Pons (tissue), 1 donor: ENCODE results near the gene EGLN2.
A peak's percentile ranks its signal among the peaks of the same experiment; 100 is the strongest.
"Not testable (repeated sequence)": the region's sequence is repeated elsewhere in the genome, so short reads cannot be mapped to it uniquely, and the experiment has no call there.

ENCODE experiments used
- DNase-seq: peaks from one replicate; pipeline ENCODE4 v3.0.0-alpha.2; 2016; ENCODE audit warnings: low spot score

The EGLN2 gene

DNA sequence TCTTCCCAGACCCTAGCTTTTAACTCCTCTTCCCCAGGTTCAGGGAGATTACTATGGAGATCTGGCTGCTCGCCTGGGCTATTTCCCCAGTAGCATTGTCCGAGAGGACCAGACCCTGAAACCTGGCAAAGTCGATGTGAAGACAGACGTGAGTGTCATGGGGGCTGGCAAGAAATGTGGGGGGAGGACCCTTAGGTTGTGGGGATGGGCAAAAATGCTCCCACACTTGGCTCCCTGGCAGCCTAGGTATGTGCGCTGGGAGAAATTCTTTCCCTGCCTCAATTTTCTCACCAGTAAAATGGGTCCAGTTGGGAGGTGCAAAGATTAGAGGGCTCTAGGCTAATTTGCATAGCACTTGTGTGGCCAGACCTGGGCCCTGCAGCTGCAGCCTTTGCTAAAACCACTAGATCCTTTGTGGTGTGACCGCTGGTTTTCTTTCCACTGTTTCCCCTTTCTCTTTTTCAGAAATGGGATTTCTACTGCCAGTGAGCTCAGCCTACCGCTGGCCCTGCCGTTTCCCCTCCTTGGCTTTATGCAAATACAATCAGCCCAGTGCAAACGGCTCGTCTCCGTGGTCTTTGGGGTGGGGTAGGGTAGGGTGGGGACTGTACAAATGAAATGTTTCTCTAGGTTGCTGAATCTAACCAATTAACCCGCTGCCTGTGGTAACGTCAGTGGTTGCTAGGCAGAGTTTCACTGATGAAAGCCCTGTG is 21.9 kb upstream of the EGLN2 start:
- peak; percentile 99 for DNase-seq

DNA sequence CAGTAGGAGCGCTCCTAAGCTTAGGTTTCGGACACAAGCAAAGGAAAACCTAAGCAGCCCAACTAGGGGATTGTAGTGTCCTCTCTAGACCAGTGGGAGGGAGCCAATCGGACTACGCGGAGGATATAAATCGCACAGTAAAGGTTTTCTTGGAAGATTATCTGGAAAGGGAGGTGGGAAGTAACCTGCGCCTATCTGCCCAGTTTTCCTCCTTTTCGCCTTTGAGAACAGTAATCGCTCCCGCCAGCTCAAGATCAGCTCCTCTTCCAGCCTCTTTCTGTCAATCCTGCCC is 21.4 kb upstream of the EGLN2 start:
- no peak for DNase-seq

DNA sequence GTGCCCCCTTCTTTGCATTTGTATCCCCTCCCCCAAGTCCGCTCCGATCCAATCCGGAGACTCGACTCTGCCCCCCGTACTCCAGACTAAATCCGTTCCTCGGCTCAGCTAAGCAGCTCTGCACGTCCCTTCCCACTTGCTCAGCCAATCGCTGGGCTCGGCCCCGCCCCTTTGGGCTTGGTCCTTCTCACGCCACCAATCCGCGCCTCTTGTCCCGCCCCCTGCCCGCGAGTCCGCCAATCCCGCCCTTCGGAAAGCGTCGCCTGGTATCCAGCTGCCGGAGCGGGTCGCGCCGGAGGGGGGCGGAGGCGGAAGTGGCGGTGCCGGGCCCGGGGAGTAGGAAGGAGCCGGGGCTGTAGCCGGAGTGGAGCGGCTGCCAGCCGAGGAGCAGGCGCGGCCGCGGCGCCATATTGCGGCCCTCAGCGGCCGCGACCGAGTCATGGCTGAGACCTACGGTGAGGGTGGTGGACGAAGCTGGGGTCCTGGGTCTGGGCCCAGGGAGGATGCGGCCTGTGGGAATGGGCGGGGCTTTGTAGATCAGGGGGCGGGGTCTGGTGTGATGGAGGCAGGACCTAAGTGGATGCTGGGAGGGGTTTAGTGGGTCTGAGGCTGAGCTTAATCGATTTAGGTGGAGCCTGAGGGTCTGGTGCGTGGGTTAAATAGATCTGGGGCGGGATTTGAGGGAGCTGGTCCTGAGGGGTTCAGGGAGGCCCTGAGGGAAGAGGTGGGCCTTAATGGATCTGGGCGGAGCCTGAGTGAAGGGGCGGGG is 20.9 kb upstream of the EGLN2 start, which contains the start of gene RAB4B:
Gene RAB4B, plus strand, starts transcription at position 311 of the 769 bp plus-strand sequence. Its CDS starts 129 bp downstream, at position 440.
- peak; percentile 100 for DNase-seq

GRCh38 chr19:40778706-40779284 is 20.2 kb upstream of the EGLN2 start:
- no peak for DNase-seq

DNA sequence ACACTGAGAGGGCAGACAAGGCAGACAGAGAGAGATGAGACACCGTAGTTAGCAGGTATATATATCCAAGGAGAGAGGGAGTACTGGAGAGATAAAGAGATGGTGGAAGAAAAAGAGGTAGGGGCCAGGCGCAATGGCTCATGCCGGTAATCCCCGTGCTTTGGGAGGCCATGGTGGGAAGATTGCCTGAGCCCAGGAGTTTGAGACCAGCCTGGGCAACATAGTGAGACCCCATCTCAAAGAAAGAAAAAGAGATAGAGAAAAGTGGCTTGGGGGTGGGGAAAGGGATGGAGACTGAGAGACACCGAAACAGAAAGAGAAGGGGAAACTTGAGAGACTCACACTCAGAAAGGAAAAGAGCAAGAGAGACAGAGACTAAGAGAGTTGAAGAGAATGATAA is 18.4 kb upstream of the EGLN2 start:
- DNase-seq = no peak

DNA sequence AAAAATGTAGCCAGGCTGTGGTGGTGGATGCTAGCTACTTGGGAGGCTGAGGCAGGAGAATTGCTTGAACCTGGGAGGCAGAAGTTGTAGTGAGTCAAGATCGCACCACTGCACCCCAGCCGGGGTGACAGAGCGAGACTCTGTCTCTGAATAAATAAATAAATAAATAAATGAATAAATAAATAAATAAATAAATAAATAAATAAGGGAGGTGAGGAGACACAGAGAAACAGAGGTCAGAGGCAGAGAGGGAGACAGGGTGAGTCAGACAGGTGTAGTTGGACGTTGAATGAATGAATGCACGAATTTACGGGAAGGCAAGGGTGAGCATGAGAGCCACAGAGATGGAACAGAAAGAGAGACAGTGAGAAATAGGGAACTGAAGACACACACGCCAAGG is 17.9 kb upstream of the EGLN2 start:
- DNase-seq = no peak

DNA sequence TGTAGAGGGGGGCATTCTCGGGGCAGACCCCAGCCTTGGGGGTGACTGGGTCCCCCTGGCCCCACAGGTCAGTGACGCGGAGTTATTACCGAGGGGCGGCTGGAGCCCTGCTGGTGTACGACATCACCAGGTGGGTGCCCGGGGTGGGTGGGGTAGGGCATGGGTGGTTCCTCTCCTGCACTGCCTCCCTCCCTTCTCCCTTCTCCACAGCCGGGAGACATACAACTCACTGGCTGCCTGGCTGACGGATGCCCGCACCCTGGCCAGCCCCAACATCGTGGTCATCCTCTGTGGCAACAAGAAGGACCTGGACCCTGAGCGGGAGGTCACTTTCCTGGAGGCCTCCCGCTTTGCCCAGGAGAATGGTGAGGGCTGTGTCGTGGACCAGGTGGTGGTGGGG is 15.3 kb upstream of the EGLN2 start:
- no peak for DNase-seq

GRCh38 chr19:40784146-40784545 is 14.8 kb upstream of the EGLN2 start:
- DNase-seq = not testable (repeated sequence)

GRCh38 chr19:40785526-40785925 is 13.5 kb upstream of the EGLN2 start:
- no peak for DNase-seq

DNA sequence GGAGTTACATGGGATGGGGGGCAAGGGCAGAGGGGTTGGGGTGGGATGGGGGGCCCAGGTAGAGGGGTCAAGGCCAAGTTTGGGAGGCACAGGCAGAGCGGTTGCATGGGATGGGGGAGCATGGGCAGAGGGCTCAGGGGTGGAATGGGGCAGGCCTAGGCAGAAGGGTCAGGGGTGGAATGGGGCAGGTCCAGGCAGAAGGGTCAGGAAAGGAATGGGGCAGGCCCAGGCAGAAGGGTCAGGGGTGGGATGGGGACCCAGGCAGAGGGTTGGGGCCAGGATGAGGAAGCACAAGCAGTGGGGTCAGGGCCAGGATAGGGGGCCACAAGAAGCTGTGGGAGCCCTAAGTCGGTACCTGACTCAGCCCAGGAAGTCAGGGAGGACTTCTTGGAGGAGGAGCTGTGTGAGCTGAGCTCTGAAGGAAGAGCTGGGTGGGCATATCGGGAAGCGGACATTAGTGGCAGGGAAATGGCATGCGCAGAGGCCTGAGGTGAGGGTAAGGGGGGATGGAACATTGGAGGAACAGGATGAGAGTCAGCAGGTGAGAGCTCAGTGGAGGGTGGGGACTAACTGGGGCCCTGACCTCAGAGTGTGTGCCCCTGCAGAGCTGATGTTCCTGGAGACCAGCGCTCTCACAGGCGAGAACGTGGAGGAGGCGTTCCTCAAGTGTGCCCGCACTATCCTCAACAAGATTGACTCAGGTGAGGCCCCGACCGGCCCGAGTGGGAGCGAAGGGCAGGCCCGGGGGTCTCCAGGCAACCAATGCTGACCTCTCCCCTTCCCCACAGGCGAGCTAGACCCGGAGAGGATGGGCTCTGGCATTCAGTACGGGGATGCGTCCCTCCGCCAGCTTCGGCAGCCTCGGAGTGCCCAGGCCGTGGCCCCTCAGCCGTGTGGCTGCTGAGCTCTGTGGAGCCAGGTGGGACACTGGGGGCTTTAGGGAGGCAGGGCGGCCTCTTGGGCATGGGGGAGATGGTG is 12.6 kb upstream of the EGLN2 start:
- no peak for DNase-seq

- no peak for DNase-seq
Observed at GRCh38 chr19:40791349-40791748, 7.6 kb upstream of the EGLN2 start.

GRCh38 chr19:40791996-40792395 is 7.0 kb upstream of the EGLN2 start:
- DNase-seq = no peak

- no peak for DNase-seq
Observed at GRCh38 chr19:40797166-40797962, 1.6 kb upstream of the EGLN2 start.

DNA sequence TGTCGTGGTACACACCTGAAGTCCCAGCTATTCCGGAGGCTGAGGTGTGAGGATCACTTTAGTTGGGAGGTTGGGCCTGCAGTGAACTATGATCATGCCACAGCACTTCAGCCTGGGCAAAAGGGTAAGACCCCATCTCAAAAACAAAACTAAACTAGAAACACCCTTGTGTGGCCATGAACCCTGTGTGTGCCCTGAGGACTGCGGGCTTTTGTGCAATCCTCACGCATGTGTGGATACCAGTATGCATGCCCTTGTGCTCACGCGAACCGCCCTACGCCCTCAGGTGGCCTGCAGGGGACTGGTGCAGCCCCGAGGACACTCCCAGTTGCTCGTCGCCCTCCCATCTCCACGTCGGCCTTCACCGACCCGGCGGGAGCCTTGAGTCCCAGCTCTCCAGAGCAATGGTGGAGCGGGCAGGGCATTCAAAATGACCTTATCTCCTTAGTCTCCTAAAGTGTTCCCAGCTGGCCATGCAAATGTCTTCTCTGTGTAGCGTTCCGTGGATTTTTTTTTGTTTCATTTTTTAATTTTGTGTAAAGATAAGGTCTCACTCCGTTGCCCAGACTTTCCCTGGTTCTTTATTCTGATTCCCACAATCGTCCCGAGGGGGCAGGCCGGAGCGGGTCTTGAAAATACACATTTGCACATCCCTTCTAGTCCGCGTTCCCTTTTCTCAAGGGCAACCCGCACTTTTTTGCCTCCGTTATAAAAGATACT is 868 bp upstream of the EGLN2 start:
- DNase-seq = no peak

- DNase-seq = no peak
Observed at GRCh38 chr19:40799558-40800338, 757 bp downstream of the EGLN2 start.

GRCh38 chr19:40800339-40800996 is 1.5 kb downstream of the EGLN2 start:
- no peak for DNase-seq

DNA sequence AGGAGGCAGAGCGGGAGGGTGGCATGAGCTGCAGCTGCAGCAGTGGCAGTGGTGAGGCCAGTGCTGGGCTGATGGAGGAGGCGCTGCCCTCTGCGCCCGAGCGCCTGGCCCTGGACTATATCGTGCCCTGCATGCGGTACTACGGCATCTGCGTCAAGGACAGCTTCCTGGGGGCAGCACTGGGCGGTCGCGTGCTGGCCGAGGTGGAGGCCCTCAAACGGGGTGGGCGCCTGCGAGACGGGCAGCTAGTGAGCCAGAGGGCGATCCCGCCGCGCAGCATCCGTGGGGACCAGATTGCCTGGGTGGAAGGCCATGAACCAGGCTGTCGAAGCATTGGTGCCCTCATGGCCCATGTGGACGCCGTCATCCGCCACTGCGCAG is 2.0 kb downstream of the EGLN2 start:
- DNase-seq = no peak

DNA sequence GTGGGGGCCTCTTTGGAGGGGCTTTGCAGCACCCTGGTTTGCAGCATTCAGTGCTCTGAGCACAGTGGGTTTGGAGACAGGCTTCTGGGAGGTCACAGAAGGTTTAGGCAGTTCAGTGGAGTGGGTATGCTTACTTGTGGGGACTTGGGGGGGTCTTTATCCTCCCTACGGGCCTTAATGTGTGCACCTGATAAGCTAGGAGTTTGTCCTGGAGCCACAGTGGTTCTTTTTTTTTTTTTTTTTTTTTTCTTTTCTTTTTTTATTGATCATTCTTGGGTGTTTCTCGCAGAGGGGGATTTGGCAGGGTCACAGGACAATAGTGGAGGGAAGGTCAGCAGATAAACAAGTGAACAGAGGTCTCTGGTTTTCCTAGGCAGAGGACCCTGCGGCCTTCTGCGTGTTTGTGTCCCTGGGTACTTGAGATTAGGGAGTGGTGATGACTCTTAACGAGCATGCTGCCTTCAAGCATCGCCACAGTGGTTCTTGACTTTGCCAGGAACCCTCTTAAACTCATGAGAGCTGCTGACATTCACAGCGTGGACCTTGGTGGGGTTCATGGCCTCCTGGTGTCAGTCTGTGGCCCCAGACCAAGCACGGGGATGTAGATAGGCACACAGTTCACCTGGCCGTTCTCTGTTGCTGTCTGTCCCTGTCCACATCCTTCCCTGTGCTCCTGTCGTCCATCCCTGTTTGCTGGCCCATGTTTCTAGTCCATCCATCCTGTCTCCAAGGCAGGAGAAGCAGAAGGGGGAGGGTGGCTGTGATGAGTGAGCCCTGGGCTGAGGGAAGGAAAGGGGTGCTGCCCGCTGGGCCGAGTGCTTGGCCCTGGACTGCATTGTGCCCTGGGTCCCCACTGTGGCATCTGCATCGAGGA is 2.7 kb downstream of the EGLN2 start:
- DNase-seq = no peak
